ENCODE results near the gene TMEM190. TPM values are rescaled to one million over a fixed set of nuclear protein-coding genes. Genes with fewer than 3 reads are reported as not detected.

The TMEM190 gene
- total and polyA plus RNA-seq, 2 of the 8 experiments (the other 6 are each of a cell fraction or from before 2014, with no cell fraction given), result 1.6 TPM; not detected in 1

DNA sequence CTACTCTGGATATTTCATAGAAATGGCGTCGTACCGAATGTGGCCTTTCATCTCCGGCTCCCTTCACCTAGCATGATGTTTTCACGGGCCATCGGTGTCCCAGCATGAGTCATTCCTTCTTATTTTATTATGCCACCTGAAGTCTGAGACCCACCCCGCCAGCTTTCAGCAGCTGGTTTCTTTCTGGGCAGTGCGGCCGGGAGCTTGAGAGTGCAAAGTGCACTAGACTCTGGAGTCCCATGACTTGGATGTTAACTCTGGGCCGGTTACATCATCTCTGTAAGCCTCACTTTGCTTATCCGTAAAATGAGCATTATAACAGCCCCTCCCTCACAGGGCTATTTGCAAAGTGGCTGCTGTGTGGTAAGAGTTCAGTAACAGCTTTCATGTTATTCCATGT lies 42.8 kb upstream of the TMEM190 start:
- FAIRE-seq (no peak), DNase-seq (ENCODE audit: low read depth in 1 of 2, low spot score in 2 of 2) (no peak)
- Histone ChIP-seq H4K20me1 (replicated peaks in 1 of 2; ENCODE audit: control insufficient read depth in 1 of 2, insufficient read depth in 2 of 2, low read length in 2 of 2) (no peaks in the 10 kb centered on the region), H3K27me3 (replicated peaks in 1 of 4; ENCODE audit: control insufficient read depth in 3 of 4, extremely low read depth in 1 of 4, insufficient read depth in 3 of 4, low read length in 3 of 4) (peaks cover 0 to 3% (median 0%) of the 10 kb centered on the region in 4 experiments; a peak in 1 of 7 replicates), H3K79me2 (ENCODE audit: control insufficient read depth in 1 of 2, insufficient read depth in 2 of 2, low read length in 2 of 2) (no peaks in the 10 kb centered on the region), H2BK120ac (replicated peaks; ENCODE audit: low read depth, low read length) (no peak overlapping the region), H3K36me3 (ENCODE audit: control insufficient read depth in 2 of 4, insufficient read depth in 4 of 4, low read length in 3 of 4) (no peaks in the 10 kb centered on the region), H2BK20ac (ENCODE audit: low read length) (no peak overlapping the region), H3K9ac (replicated peaks in 1 of 4; ENCODE audit: extremely low read depth in 1 of 4, low read depth in 3 of 4, low read length in 3 of 4) (no peak overlapping the region), H3K4me3 (ENCODE audit: extremely low read depth in 1 of 4, insufficient read depth in 2 of 4, low read depth in 3 of 4, low read length in 4 of 4) (no peak overlapping the region), H2AK5ac (ENCODE audit: low read depth, low read length) (no peak overlapping the region), H2BK12ac (ENCODE audit: low read depth, low read length) (no peak overlapping the region), H2BK15ac (ENCODE audit: low read length) (no peak overlapping the region), H3K23ac (ENCODE audit: insufficient read length) (no peak overlapping the region), H3K23me2 (ENCODE audit: low read depth, low read length) (peaks cover 5% of the 10 kb centered on the region; the same call in 1 of the 2 replicates), H3K27ac (ENCODE audit: low read depth, low read length) (no peak overlapping the region), H3K14ac (ENCODE audit: insufficient read length) (no peak overlapping the region), H2BK5ac (ENCODE audit: low read depth, low read length) (peak overlapping the region; percentile 10; the same call in 1 of the 2 replicates), H3K4me1 (replicated peaks in 1 of 4; ENCODE audit: control insufficient read depth in 3 of 4, insufficient read depth in 4 of 4, low read length in 3 of 4) (peaks cover 0 to 7% (median 1%) of the 10 kb centered on the region in 4 experiments; a peak in 2 of 7 replicates), H3K9me3 (ENCODE audit: insufficient read depth in 2 of 2, low read depth in 1 of 2, low read length in 1 of 2) (no peaks in the 10 kb centered on the region), H2AFZ (ENCODE audit: low read length) (no peak overlapping the region), H3K18ac (ENCODE audit: extremely low read depth, low read length) (no peak overlapping the region), H4K8ac (ENCODE audit: extremely low read depth, insufficient read depth, low read length) (no peak overlapping the region), H3K56ac (replicated peaks; ENCODE audit: insufficient read length, low read depth, low read length) (no peak overlapping the region), H3K79me1 (ENCODE audit: low read depth, low read length) (no peaks in the 10 kb centered on the region), H3K4me2 (ENCODE audit: insufficient read depth in 1 of 2, low read depth in 2 of 2, low read length in 2 of 2) (no peak overlapping the region), H4K91ac (replicated peaks; ENCODE audit: insufficient read length, low read length) (no peak overlapping the region), H4K5ac (ENCODE audit: insufficient read length, low read depth, low read length) (no peak overlapping the region), H3K4ac (replicated peaks; ENCODE audit: insufficient read length, low read depth, low read length) (no peak overlapping the region)
- ChIA-PET POLR2A (ENCODE audit: partially characterized antibody) (interaction anchor here (0.6 to 2.6 kb wide), 6 partner anchors 12 to 179 kb away, joined by 3 to 10 read pairs (median 3); partner anchors contain the start of gene UBE2S), CTCF (ENCODE audit: partially characterized antibody) (interaction anchor here (1.0 kb wide), 1 partner anchor 15 kb away, joined by 3 read pairs; no protein-coding TSS in a partner anchor)
- WGBS, 2 experiments (ENCODE audit: extremely low coverage in 1 of 2, insufficient coverage in 1 of 2, insufficient read length in 1 of 2, insufficient replicate concordance in 2 of 2, low coverage in 1 of 2, low lambda C conversion rate in 2 of 2, missing lambda C conversion rate in 1 of 2), result 88% methylated on average over 11 of the region's 11 CpGs; no CpG with 5 or more reads in 1 of the 2 experiments
- no peak for TF ChIP-seq CEBPB (IDR thresholded peaks at IDR 0.05; ENCODE audit: low read depth, low read length)
- TF ChIP-seq, protein P1, sequence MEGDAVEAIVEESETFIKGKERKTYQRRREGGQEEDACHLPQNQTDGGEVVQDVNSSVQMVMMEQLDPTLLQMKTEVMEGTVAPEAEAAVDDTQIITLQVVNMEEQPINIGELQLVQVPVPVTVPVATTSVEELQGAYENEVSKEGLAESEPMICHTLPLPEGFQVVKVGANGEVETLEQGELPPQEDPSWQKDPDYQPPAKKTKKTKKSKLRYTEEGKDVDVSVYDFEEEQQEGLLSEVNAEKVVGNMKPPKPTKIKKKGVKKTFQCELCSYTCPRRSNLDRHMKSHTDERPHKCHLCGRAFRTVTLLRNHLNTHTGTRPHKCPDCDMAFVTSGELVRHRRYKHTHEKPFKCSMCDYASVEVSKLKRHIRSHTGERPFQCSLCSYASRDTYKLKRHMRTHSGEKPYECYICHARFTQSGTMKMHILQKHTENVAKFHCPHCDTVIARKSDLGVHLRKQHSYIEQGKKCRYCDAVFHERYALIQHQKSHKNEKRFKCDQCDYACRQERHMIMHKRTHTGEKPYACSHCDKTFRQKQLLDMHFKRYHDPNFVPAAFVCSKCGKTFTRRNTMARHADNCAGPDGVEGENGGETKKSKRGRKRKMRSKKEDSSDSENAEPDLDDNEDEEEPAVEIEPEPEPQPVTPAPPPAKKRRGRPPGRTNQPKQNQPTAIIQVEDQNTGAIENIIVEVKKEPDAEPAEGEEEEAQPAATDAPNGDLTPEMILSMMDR (IDR thresholded peaks at IDR 0.05; ENCODE audit: control extremely low read depth in 1 of 3, insufficient read depth in 1 of 3, low read depth in 1 of 3, low read length in 3 of 3), result no peak
- no peak for TF ChIP-seq YY1 (IDR thresholded peaks at IDR 0.05; ENCODE audit: low read depth, low read length)
- TF ChIP-seq TCF12 (IDR thresholded peaks at IDR 0.05; ENCODE audit: low read depth, low read length), result no peak
- no peak for TF ChIP-seq TEAD4 (IDR thresholded peaks at IDR 0.05; ENCODE audit: low read depth, low read length)
- TF ChIP-seq, protein P2, sequence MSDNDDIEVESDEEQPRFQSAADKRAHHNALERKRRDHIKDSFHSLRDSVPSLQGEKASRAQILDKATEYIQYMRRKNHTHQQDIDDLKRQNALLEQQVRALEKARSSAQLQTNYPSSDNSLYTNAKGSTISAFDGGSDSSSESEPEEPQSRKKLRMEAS (IDR thresholded peaks at IDR 0.05), result no peak
- no peak for TF ChIP-seq TAF1 (IDR thresholded peaks at IDR 0.05; ENCODE audit: low read depth, low read length)
- no peak for TF ChIP-seq SP4 (IDR thresholded peaks at IDR 0.05; ENCODE audit: low read length)
- TF ChIP-seq RAD21 (IDR thresholded peaks at IDR 0.05 in 1 of 2, conservative IDR thresholded peaks at IDR 0.05 in 1 of 2; ENCODE audit: low read depth in 2 of 2, low read length in 2 of 2), result no peak
- no peak for TF ChIP-seq EZH2 (IDR thresholded peaks at IDR 0.05; ENCODE audit: low read depth, low read length, severe bottlenecking)
- no peak for TF ChIP-seq RNF2 (IDR thresholded peaks at IDR 0.05; ENCODE audit: borderline replicate concordance, low read depth, low read length, missing control alignments, poor library complexity, severe bottlenecking)
